Measurements from ENCODE around the gene PHLPP1. TPM values are rescaled to one million over a fixed set of nuclear protein-coding genes. Genes with fewer than 3 reads are reported as not detected.

PHLPP1 gene
- total and polyA plus RNA-seq, 2 experiments from 2014 or later, result 15.7 to 73.6 TPM

DNA sequence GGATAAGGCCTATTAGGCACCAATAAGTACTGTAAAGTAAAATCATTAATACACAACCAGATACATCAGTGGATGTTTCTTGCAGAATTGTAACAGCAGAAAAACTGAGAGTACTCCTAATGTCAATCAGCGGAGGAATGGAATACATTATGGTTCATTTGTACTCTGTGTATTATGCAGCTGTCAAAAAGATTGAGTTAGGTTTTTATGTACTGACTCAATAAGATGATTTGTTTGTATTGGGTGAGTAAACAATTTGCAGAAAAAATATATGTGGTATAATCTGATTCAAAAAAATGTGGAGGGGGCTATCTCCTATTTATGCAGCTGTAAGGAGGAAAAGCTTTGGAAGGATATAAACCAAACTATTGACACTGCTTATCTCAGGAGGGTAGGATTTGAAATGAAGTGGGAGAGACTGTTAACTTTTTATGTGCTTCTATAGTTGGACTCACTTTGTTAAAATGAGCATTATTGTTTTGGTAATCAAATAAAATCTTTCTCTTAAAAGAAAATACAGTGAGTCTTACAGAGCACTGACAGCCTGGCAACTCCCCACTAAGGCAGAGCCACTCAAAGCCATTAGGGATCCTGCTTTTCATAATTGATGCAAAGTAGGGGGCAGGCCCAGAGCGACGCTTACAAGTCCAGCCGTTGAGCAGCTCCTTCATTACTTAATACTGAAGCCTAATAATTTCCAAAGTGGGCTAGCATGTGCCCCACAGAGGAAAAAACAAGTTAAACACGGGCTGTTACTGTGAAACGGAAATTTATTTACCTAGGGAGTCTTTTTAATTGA, 168.8 kb downstream of the PHLPP1 start:
- Mint-ChIP-seq H3K9me3 (no peaks in the 10 kb centered on the region), H3K4me3 (no peak overlapping the region), H3K36me3 (ENCODE audit: low read depth) (peaks cover 10% of the 10 kb centered on the region; the same call in 2 of the 3 replicates), H3K27ac (0 out of 2 replicates have a peak overlapping the region, but pooled peaks have one; percentile 15), H3K4me1 (peaks cover 57% of the 10 kb centered on the region), H3K27me3 (ENCODE audit: insufficient read depth, low read depth, poor library complexity) (peaks cover 12% of the 10 kb centered on the region)
- H3K4me3 ChIP-seq, result no peak overlapping the region
- H3F3A ChIP-seq (replicated peaks; ENCODE audit: low read depth), result no peaks in the 10 kb centered on the region
- no peaks in the 10 kb centered on the region for H3K36me3 ChIP-seq (ENCODE audit: insufficient read depth)
- no peaks in the 10 kb centered on the region for H4K20me1 ChIP-seq (replicated peaks; ENCODE audit: insufficient read depth)
- TF ChIP-seq ZNF114 (CRISPR knock-in tag; IDR thresholded peaks at IDR 0.05) (no peak), ZNF331 (CRISPR knock-in tag; IDR thresholded peaks at IDR 0.05; ENCODE audit: low read depth) (no peak), EZH2phosphoT487 (IDR thresholded peaks at IDR 0.05; ENCODE audit: unreplicated experiment) (no peak), EZH2 (IDR thresholded peaks at IDR 0.05; ENCODE audit: low read depth, unreplicated experiment) (no peak), STAT1 (IDR thresholded peaks at IDR 0.05; ENCODE audit: unreplicated experiment) (no peak), JUNB (IDR thresholded peaks at IDR 0.05; ENCODE audit: unreplicated experiment) (no peak)
- TF ChIP-seq, protein P1, sequence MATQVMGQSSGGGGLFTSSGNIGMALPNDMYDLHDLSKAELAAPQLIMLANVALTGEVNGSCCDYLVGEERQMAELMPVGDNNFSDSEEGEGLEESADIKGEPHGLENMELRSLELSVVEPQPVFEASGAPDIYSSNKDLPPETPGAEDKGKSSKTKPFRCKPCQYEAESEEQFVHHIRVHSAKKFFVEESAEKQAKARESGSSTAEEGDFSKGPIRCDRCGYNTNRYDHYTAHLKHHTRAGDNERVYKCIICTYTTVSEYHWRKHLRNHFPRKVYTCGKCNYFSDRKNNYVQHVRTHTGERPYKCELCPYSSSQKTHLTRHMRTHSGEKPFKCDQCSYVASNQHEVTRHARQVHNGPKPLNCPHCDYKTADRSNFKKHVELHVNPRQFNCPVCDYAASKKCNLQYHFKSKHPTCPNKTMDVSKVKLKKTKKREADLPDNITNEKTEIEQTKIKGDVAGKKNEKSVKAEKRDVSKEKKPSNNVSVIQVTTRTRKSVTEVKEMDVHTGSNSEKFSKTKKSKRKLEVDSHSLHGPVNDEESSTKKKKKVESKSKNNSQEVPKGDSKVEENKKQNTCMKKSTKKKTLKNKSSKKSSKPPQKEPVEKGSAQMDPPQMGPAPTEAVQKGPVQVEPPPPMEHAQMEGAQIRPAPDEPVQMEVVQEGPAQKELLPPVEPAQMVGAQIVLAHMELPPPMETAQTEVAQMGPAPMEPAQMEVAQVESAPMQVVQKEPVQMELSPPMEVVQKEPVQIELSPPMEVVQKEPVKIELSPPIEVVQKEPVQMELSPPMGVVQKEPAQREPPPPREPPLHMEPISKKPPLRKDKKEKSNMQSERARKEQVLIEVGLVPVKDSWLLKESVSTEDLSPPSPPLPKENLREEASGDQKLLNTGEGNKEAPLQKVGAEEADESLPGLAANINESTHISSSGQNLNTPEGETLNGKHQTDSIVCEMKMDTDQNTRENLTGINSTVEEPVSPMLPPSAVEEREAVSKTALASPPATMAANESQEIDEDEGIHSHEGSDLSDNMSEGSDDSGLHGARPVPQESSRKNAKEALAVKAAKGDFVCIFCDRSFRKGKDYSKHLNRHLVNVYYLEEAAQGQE (IDR thresholded peaks at IDR 0.05; ENCODE audit: unreplicated experiment), result no peak
- TF ChIP-seq, protein P2, sequence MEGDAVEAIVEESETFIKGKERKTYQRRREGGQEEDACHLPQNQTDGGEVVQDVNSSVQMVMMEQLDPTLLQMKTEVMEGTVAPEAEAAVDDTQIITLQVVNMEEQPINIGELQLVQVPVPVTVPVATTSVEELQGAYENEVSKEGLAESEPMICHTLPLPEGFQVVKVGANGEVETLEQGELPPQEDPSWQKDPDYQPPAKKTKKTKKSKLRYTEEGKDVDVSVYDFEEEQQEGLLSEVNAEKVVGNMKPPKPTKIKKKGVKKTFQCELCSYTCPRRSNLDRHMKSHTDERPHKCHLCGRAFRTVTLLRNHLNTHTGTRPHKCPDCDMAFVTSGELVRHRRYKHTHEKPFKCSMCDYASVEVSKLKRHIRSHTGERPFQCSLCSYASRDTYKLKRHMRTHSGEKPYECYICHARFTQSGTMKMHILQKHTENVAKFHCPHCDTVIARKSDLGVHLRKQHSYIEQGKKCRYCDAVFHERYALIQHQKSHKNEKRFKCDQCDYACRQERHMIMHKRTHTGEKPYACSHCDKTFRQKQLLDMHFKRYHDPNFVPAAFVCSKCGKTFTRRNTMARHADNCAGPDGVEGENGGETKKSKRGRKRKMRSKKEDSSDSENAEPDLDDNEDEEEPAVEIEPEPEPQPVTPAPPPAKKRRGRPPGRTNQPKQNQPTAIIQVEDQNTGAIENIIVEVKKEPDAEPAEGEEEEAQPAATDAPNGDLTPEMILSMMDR (conservative IDR thresholded peaks at IDR 0.05; ENCODE audit: low read depth in 2 of 2), result no peak
- TF ChIP-seq, protein P3, sequence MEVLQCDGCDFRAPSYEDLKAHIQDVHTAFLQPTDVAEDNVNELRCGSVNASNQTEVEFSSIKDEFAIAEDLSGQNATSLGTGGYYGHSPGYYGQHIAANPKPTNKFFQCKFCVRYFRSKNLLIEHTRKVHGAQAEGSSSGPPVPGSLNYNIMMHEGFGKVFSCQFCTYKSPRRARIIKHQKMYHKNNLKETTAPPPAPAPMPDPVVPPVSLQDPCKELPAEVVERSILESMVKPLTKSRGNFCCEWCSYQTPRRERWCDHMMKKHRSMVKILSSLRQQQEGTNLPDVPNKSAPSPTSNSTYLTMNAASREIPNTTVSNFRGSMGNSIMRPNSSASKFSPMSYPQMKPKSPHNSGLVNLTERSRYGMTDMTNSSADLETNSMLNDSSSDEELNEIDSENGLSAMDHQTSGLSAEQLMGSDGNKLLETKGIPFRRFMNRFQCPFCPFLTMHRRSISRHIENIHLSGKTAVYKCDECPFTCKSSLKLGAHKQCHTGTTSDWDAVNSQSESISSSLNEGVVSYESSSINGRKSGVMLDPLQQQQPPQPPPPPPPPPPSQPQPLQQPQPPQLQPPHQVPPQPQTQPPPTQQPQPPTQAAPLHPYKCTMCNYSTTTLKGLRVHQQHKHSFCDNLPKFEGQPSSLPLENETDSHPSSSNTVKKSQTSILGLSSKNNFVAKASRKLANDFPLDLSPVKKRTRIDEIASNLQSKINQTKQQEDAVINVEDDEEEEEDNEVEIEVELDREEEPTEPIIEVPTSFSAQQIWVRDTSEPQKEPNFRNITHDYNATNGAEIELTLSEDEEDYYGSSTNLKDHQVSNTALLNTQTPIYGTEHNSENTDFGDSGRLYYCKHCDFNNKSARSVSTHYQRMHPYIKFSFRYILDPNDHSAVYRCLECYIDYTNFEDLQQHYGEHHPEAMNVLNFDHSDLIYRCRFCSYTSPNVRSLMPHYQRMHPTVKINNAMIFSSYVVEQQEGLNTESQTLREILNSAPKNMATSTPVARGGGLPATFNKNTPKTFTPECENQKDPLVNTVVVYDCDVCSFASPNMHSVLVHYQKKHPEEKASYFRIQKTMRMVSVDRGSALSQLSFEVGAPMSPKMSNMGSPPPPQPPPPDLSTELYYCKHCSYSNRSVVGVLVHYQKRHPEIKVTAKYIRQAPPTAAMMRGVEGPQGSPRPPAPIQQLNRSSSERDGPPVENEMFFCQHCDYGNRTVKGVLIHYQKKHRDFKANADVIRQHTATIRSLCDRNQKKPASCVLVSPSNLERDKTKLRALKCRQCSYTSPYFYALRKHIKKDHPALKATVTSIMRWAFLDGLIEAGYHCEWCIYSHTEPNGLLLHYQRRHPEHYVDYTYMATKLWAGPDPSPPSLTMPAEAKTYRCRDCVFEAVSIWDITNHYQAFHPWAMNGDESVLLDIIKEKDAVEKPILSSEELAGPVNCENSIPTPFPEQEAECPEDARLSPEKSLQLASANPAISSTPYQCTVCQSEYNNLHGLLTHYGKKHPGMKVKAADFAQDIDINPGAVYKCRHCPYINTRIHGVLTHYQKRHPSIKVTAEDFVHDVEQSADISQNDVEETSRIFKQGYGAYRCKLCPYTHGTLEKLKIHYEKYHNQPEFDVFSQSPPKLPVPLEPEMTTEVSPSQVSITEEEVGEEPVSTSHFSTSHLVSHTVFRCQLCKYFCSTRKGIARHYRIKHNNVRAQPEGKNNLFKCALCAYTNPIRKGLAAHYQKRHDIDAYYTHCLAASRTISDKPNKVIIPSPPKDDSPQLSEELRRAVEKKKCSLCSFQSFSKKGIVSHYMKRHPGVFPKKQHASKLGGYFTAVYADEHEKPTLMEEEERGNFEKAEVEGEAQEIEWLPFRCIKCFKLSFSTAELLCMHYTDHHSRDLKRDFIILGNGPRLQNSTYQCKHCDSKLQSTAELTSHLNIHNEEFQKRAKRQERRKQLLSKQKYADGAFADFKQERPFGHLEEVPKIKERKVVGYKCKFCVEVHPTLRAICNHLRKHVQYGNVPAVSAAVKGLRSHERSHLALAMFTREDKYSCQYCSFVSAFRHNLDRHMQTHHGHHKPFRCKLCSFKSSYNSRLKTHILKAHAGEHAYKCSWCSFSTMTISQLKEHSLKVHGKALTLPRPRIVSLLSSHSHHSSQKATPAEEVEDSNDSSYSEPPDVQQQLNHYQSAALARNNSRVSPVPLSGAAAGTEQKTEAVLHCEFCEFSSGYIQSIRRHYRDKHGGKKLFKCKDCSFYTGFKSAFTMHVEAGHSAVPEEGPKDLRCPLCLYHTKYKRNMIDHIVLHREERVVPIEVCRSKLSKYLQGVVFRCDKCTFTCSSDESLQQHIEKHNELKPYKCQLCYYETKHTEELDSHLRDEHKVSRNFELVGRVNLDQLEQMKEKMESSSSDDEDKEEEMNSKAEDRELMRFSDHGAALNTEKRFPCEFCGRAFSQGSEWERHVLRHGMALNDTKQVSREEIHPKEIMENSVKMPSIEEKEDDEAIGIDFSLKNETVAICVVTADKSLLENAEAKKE (CRISPR knock-in tag; IDR thresholded peaks at IDR 0.05), result no peak
- TF ChIP-seq, protein P4, sequence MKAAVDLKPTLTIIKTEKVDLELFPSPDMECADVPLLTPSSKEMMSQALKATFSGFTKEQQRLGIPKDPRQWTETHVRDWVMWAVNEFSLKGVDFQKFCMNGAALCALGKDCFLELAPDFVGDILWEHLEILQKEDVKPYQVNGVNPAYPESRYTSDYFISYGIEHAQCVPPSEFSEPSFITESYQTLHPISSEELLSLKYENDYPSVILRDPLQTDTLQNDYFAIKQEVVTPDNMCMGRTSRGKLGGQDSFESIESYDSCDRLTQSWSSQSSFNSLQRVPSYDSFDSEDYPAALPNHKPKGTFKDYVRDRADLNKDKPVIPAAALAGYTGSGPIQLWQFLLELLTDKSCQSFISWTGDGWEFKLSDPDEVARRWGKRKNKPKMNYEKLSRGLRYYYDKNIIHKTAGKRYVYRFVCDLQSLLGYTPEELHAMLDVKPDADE (IDR thresholded peaks at IDR 0.05), result no peak
- peaks cover 66% of the 10 kb centered on the region for H3K4me1 ChIP-seq (ENCODE audit: insufficient read depth)
- DNase-seq (ENCODE audit: low spot score), result peak; percentile 34
- H3K27ac ChIP-seq (ENCODE audit: low read depth), result no peak overlapping the region
- H3K79me2 ChIP-seq (replicated peaks; ENCODE audit: insufficient read depth), result peaks cover 95% of the 10 kb centered on the region
- ATAC-seq, result peak; percentile 63
- H3K9me2 ChIP-seq (ENCODE audit: insufficient read depth), result no peaks in the 10 kb centered on the region
- no peak overlapping the region for H3K4me2 ChIP-seq
- H2AFZ ChIP-seq, result no peak overlapping the region
- no peaks in the 10 kb centered on the region for H3K27me3 ChIP-seq (ENCODE audit: insufficient read depth)
